HCT116 (cell line): ENCODE results near the gene BARD1. TPM values are rescaled to one million over a fixed set of nuclear protein-coding genes. Genes with fewer than 3 reads are reported as not detected.

ENCODE experiments used
- ATAC-seq: fragments of 200-7000 bp; cut with Tn5 transposase; 2 replicates; pipeline ENCODE4 v1.9.1; 2020; ENCODE audit warnings: mild to moderate bottlenecking, moderate library complexity
- BruUV-seq: library from RNA; stranded (reverse); fragments of 400-500 nt; replicated peaks from 2 replicates; lab custom pipeline; 2021; lab: Mats Ljungman, UMichigan
- CTCF ChIA-PET: fragments of 300-600 bp; sonication (Branson Sonifier 250); formaldehyde crosslinking; loops from one replicate; lab custom pipeline; 2021; ENCODE audit warnings: antibody characterized with exemption; lab: Charles Lee
- POLR2A ChIA-PET: fragments of 300-600, 350-600 bp; sonication (Branson Sonifier 250); formaldehyde crosslinking; loops from one replicate; lab custom pipeline; 2021; ENCODE audit warnings: antibody characterized with exemption; lab: Charles Lee
- RAD21 ChIA-PET, 2 experiments: fragments of 300-600 bp; sonication (Branson Sonifier 250); formaldehyde crosslinking; loops; one replicate each; lab custom pipeline; 2023; ENCODE audit warnings: low total read pairs in 2 of 2; ENCODE audit not compliant: uncharacterized antibody in 2 of 2, unreplicated experiment in 2 of 2, low non-redundant PET in 1 of 2; lab: Charles Lee
- DNase-seq: peaks from one replicate; pipeline ENCODE4 v3.0.0-alpha.2; 2010; ENCODE audit warnings: low read depth, low spot score
- H2AFZ ChIP-seq: fragments of 200-600 bp; shearing (Covaris generic), sonication (generic); 2 replicates; pipeline ENCODE4 v1.6.1; 2017; ENCODE audit warnings: low read depth, mixed run types, mixed read lengths, antibody characterized with exemption, low read length; ENCODE audit not compliant: poor library complexity, severe bottlenecking
- H3K27ac ChIP-seq: 2 replicates; pipeline ENCODE4 v1.5.1; 2012; ENCODE audit warnings: low read depth, low read length
- H3K27me3 ChIP-seq: fragments of 200-600 bp; sonication (generic); 2 replicates; pipeline ENCODE4 v1.6.1; 2016; ENCODE audit warnings: mixed run types, low read length, mixed read lengths; ENCODE audit not compliant: insufficient read depth
- H3K36me3 ChIP-seq, 2 experiments: fragments of 200-500 bp in 1 of 2; fragments of 200-600 bp in 1 of 2; sonication (Bioruptor generic) in 1 of 2; sonication (generic) in 1 of 2; 2 replicates each; pipeline versions ENCODE4 v1.5.1 to v1.6.1; 2014 to 2016; ENCODE audit warnings: low read length in 2 of 2, inconsistent platforms in 1 of 2, mixed read lengths in 1 of 2, mixed run types in 1 of 2; ENCODE audit not compliant: insufficient read depth in 2 of 2, control insufficient read depth in 1 of 2
- H3K4me1 ChIP-seq, 2 experiments: fragments of 200-600 bp in 1 of 2; sonication (generic) in 1 of 2; 2 replicates each; pipeline versions ENCODE4 v1.5.1 to v1.6.1; 2012 to 2017; ENCODE audit warnings: low read length in 2 of 2, inconsistent platforms in 1 of 2, mild to moderate bottlenecking in 1 of 2, mixed read lengths in 1 of 2, mixed run types in 1 of 2, moderate library complexity in 1 of 2; ENCODE audit not compliant: insufficient read depth in 2 of 2, control insufficient read depth in 1 of 2
- H3K4me2 ChIP-seq: fragments of 200-600 bp; sonication (generic); 2 replicates; pipeline ENCODE4 v1.6.1; 2017; ENCODE audit warnings: mixed run types, low read length, mixed read lengths
- H3K4me3 ChIP-seq, 2 experiments: fragments of 200-600 bp in 1 of 2; sonication (generic) in 1 of 2; replicated peaks in 1 of 2; 2 replicates each; pipeline ENCODE4 v1.5.1; 2011 to 2016; ENCODE audit warnings: low read length in 2 of 2, control low read depth in 1 of 2, low read depth in 1 of 2, mild to moderate bottlenecking in 1 of 2, mixed read lengths in 1 of 2, mixed run types in 1 of 2
- H3K79me2 ChIP-seq: fragments of 200-600 bp; sonication (generic); 2 replicates; pipeline ENCODE4 v1.6.1; 2017; ENCODE audit warnings: mild to moderate bottlenecking, mixed run types, low read length, moderate library complexity, mixed read lengths; ENCODE audit not compliant: insufficient read depth
- H3K9ac ChIP-seq: fragments of 200-600 bp; sonication (generic); 2 replicates; pipeline ENCODE4 v1.6.1; 2016; ENCODE audit warnings: low read length, mixed read lengths
- H3K9me2 ChIP-seq: fragments of 200-600 bp; sonication (generic), shearing (Covaris generic); 2 replicates; pipeline ENCODE4 v1.6.1; 2017; ENCODE audit warnings: mixed run types, mild to moderate bottlenecking, moderate library complexity; ENCODE audit not compliant: insufficient read depth
- H3K9me3 ChIP-seq, 2 experiments: fragments of 200-500 bp in 1 of 2; fragments of 200-600 bp in 1 of 2; sonication (Bioruptor generic) in 1 of 2; sonication (generic) in 1 of 2; 2 replicates each; pipeline ENCODE4 v1.6.1; 2014 to 2017; ENCODE audit warnings: low read length in 2 of 2, mixed read lengths in 2 of 2, inconsistent platforms in 1 of 2, low read depth in 1 of 2, mild to moderate bottlenecking in 1 of 2, mixed run types in 1 of 2, moderate library complexity in 1 of 2; ENCODE audit not compliant: control insufficient read depth in 1 of 2, insufficient read depth in 1 of 2
- H4K20me1 ChIP-seq: fragments of 200-600 bp; sonication (generic), shearing (Covaris generic); 2 replicates; pipeline ENCODE4 v1.6.1; 2017; ENCODE audit warnings: mixed run types, mild to moderate bottlenecking, moderate library complexity; ENCODE audit not compliant: insufficient read depth
- CBX3 ChIP-seq: IDR thresholded peaks from 2 replicates; pipeline ENCODE4 v1.6.1; 2012; ENCODE audit warnings: low read depth
- CEBPB ChIP-seq: IDR thresholded peaks from 2 replicates; pipeline ENCODE4 v1.6.1; 2012; ENCODE audit warnings: low read depth
- CTCF ChIP-seq, 3 experiments: fragments of 200-600 bp in 1 of 3; sonication (generic) in 1 of 3; IDR thresholded peaks in 2 of 3; conservative IDR thresholded peaks in 1 of 3; 2 replicates each; pipeline ENCODE4 v1.5.1; 2012 to 2017; ENCODE audit warnings: low read depth in 2 of 3, low read length in 2 of 3, antibody characterized with exemption in 1 of 3, borderline replicate concordance in 1 of 3, control low read depth in 1 of 3, mild to moderate bottlenecking in 1 of 3, mixed read lengths in 1 of 3, mixed run types in 1 of 3, moderate library complexity in 1 of 3; ENCODE audit not compliant: insufficient read depth in 1 of 3
- ELF1 ChIP-seq: IDR thresholded peaks from 2 replicates; pipeline ENCODE4 v1.6.1; 2012; ENCODE audit warnings: low read depth, borderline replicate concordance
- EZH2 ChIP-seq: fragments of 200-600 bp; sonication (generic); IDR thresholded peaks from 2 replicates; pipeline ENCODE4 v1.6.1; 2017; ENCODE audit warnings: antibody characterized with exemption, mixed run types
- EZH2phosphoT487 ChIP-seq: fragments of 200-600 bp; IDR thresholded peaks from 2 replicates; pipeline ENCODE4 v1.6.1; 2018; ENCODE audit warnings: antibody characterized with exemption, borderline replicate concordance
- POLR2A ChIP-seq: IDR thresholded peaks from 2 replicates; pipeline ENCODE4 v1.7.0; 2011; ENCODE audit warnings: borderline replicate concordance; ENCODE audit not compliant: insufficient read depth, insufficient read length; ENCODE audit errors: extremely low read depth
- RAD21 ChIP-seq: IDR thresholded peaks from 2 replicates; pipeline ENCODE4 v1.6.1; 2012; ENCODE audit warnings: low read depth, mild to moderate bottlenecking
- SIN3A ChIP-seq: IDR thresholded peaks from 2 replicates; pipeline ENCODE4 v1.6.1; 2012; ENCODE audit warnings: low read depth
- SRF ChIP-seq: IDR thresholded peaks from 2 replicates; pipeline ENCODE4 v1.6.1; 2012; ENCODE audit warnings: low read depth
- YY1 ChIP-seq: IDR thresholded peaks from 2 replicates; pipeline ENCODE4 v1.6.1; 2011; ENCODE audit warnings: low read length, low read depth, moderate library complexity, mild to moderate bottlenecking; ENCODE audit not compliant: insufficient replicate concordance; ENCODE audit errors: extremely low read depth
- intact Hi-C: fragments of 100-400 bp; cut with micrococcal nuclease; formaldehyde crosslinking; loops from 2 replicates; pipeline ENCODE4 v1.10.0; 2022
- total RNA-seq: library from RNA; stranded (reverse); gene quantifications from one replicate; pipeline ENCODE4 v1.2.1, GENCODE V29; 2021; ENCODE audit not compliant: unreplicated experiment
- TF ChIP-seq, protein P1 (sequence below): IDR thresholded peaks from 2 replicates; pipeline ENCODE4 v1.6.1; 2012

Gene BARD1
- total RNA-seq, 1 experiment from 2014 or later = 19.3 TPM

- no peaks in the 10 kb centered on the region for H3K4me1 ChIP-seq
- no peak overlapping the region for H3K4me2 ChIP-seq
- no peaks in the 10 kb centered on the region for H3K79me2 ChIP-seq
- no peak overlapping the region for H3K4me3 ChIP-seq
- no peaks in the 10 kb centered on the region for H3K27me3 ChIP-seq
- no peaks in the 10 kb centered on the region for H4K20me1 ChIP-seq
- intact Hi-C loops = no loop called here
- H3K9me3 ChIP-seq = no peaks in the 10 kb centered on the region
- RAD21 ChIA-PET = no interaction called here
- no peaks in the 10 kb centered on the region for H3K9me2 ChIP-seq
- no peak overlapping the region for H3K9ac ChIP-seq
- TF ChIP-seq ELF1 = no peak
- TF ChIP-seq, all 23 proteins: peak for 0
- ATAC-seq = no peak
- no peak for DNase-seq
- CTCF ChIA-PET = no interaction called here
- H3K36me3 ChIP-seq = no peaks in the 10 kb centered on the region
- no peak overlapping the region for H3K27ac ChIP-seq
- no peak overlapping the region for H2AFZ ChIP-seq
- POLR2A ChIA-PET = no interaction called here
- BruUV-seq = no TSS peak
These were observed 30.0 kb upstream of the BARD1 start for GRCh38 chr2:214839464-214839863.

- RAD21 ChIA-PET = no interaction called here
- Histone ChIP-seq H3K9ac (no peak overlapping the region), H3K4me3 (no peak overlapping the region), H3K36me3 (no peaks in the 10 kb centered on the region), H3K4me2 (no peak overlapping the region), H2AFZ (no peak overlapping the region), H3K9me2 (no peaks in the 10 kb centered on the region), H3K27ac (no peak overlapping the region), H3K79me2 (no peaks in the 10 kb centered on the region), H4K20me1 (no peaks in the 10 kb centered on the region), H3K27me3 (no peaks in the 10 kb centered on the region), H3K4me1 (no peaks in the 10 kb centered on the region), H3K9me3 (no peaks in the 10 kb centered on the region)
- ATAC-seq = no peak
- CTCF ChIA-PET = no interaction called here
- TF ChIP-seq CEBPB (no peak), POLR2A (no peak), EZH2 (no peak), CBX3 (no peak), EZH2phosphoT487 (no peak), SIN3A (no peak), ELF1 (no peak), RAD21 (no peak), SRF (no peak), CTCF (IDR thresholded peaks at IDR 0.05 in 2 of 3, conservative IDR thresholded peaks at IDR 0.05 in 1 of 3; ENCODE audit: borderline replicate concordance in 1 of 3, insufficient read depth in 1 of 3, low read depth in 2 of 3, low read length in 2 of 3) (no peak), YY1 (no peak)
- TF ChIP-seq, protein P1, sequence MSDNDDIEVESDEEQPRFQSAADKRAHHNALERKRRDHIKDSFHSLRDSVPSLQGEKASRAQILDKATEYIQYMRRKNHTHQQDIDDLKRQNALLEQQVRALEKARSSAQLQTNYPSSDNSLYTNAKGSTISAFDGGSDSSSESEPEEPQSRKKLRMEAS = no peak
- no TSS peak for BruUV-seq
- intact Hi-C loops = no loop called here
- POLR2A ChIA-PET = no interaction called here
- DNase-seq = no peak
These were observed 28.0 kb upstream of the BARD1 start for GRCh38 chr2:214837466-214837865.
